Subcutaneous adipose tissue (tissue), 4 donors: Measurements from ENCODE around the gene XDH. TPM values are rescaled to one million over a fixed set of nuclear protein-coding genes. Genes with fewer than 3 reads are reported as not detected.

Experiments used
- total RNA-seq, 4 donors: library from RNA; depleted of rRNA; stranded (reverse); fragments of >200 nt; gene quantifications; one replicate each; pipeline ENCODE4 v1.1.0, GENCODE V29; 2016
- TF ChIP-seq, protein P1 (sequence below): fragments of 450-650 bp; IDR thresholded peaks from one replicate; pipeline ENCODE4 v1.5.1; 2016; ENCODE audit warnings: low read depth, mild to moderate bottlenecking, control low read depth, antibody characterized with exemption, moderate library complexity

Gene XDH
- total RNA-seq, 4 donors from 2014 or later: not detected

DNA sequence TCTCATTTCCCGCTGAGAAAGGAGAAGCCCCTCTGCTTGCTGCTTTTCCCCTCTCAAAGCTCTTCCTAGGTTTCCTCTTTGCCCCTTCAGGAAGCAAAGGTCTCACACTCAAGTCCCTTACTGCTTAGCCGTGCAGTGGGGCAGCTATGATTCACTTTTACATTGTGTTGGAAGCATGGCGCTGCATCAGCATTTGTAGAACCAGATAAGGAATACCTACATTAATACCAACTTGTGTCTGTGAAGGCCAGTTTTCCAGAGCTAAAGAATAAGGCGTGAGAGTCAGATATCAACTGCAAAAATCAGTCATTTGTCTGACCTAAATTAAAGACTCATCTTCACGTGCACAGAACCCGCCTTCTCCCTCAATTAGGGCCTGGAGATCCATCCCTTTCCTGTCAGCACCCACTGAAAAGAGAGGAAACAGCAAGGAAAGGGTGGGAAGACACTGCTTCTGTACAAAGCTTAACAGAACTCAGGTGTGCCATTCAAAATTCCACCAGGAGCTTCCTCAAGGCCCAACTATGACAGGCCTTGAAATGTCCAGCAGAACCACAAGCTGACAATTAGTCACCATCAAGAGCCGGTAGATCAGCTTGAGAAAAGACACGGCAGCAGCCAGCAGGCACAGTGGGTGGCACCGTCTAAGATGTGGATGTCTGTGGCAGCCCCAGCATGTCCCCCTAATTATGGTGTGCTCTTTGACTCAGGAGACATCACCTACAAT is 16.1 kb upstream of the XDH start:
- TF ChIP-seq, protein P1, sequence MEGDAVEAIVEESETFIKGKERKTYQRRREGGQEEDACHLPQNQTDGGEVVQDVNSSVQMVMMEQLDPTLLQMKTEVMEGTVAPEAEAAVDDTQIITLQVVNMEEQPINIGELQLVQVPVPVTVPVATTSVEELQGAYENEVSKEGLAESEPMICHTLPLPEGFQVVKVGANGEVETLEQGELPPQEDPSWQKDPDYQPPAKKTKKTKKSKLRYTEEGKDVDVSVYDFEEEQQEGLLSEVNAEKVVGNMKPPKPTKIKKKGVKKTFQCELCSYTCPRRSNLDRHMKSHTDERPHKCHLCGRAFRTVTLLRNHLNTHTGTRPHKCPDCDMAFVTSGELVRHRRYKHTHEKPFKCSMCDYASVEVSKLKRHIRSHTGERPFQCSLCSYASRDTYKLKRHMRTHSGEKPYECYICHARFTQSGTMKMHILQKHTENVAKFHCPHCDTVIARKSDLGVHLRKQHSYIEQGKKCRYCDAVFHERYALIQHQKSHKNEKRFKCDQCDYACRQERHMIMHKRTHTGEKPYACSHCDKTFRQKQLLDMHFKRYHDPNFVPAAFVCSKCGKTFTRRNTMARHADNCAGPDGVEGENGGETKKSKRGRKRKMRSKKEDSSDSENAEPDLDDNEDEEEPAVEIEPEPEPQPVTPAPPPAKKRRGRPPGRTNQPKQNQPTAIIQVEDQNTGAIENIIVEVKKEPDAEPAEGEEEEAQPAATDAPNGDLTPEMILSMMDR: no peak

DNA sequence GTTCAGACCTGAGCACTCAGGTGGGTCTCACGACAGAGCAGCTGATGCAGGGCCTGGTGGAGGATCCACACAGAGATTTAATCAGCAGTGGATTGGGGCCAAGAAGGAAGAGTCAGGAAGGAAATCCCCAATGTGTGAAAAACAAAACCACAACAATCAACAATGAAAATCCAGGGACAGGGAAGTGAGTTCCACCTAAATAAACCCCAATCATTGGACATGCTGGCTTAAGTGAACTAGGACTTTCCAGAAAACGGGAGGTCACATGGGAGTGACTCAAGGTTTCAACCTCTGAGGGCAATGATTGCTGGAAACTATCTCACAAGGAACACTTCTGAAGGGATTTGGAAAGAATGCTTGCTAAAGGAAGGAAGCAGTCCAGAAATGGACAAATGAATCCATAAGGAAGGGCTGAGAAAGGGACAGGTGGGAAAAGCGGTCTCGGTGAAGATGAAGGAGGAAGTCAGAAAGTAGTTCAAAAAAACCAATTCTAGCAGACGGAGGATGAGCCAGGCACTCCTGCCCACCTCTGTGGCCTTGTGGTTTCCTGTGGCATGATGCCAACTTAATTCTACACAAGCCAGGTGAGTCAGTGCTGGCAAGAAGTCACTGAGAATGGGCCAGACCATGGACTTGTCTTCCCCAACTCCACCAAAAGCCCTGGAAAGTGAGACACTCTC is 15.4 kb upstream of the XDH start:
- TF ChIP-seq, protein P1: no peak

DNA sequence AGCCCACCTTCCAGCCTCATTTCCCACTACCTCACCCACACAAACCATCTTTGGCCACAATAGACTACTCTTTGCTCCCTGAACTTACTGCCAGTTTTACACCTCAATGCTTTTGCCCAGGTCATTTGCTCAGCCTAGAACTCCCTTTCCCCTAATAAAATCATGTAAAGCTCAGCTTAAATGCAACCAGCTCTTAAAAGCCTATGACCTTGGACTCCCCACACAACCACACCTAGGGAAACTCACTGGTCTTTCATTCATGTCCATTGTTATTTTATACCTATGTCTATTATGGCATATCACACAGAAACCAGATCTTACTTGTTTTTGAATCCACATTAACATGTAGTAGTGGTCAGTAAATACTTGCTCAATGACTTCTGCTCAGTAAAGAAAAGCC is 14.5 kb upstream of the XDH start:
- TF ChIP-seq, protein P1: no peak

DNA sequence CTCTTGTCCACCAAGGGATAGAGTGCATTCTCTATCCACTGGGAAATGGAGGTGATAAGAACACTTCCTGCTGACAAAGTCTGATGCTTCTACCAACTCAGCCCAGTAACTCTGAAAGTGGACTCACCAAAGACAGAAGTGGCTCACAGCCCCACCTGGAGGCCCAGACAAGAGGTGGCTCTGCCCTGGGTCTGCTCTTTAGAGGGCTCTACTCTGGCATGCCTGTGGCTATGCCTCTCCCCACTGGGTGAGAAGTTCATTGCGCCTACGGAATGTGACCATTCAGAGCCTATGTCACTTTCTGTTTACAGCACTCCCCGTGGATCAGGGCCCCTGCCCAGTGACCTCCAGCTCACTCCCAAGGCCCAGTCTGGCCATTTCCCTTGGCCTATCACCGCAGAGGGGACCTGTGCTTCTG is 13.5 kb upstream of the XDH start:
- TF ChIP-seq, protein P1: no peak

DNA sequence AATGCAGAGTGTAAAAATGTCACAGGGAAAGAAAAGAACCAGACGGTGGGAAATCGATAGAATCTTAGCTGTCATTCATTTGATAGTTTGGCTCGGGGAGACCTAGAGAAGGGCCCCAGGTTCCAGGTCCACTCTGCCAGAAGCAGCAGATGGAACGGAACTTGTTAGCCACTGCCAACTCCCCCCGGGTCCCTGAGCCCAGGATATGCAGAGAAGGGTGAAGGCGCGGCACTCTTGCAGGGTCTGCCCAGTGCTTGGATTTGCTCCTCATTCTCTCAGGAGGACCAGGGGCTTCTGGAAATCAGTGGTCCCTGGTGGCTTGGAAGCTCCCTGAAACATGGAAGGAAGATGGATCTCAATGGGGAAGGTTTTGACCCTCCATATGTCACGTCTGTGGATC is 11.6 kb upstream of the XDH start:
- TF ChIP-seq, protein P1: no peak

DNA sequence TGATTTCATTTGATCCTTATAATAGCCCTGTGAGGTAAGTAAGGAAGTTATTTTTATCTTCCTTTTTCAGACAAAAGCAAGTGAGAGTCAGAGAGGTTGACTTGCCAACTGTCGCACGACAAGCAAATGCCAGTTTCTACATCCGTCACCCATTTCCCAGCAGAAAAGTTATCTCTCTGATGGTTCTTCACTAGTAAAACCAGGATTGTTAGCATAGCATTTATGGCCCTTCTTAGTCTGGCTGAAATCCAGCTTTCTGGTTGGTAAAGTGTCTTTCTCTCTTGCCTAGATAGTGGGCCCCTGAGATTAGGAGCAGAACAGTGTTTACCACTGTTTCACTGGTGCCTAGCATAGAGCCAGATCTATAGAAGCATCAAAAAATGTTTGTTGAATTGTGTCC is 7.1 kb upstream of the XDH start:
- TF ChIP-seq, protein P1: no peak

DNA sequence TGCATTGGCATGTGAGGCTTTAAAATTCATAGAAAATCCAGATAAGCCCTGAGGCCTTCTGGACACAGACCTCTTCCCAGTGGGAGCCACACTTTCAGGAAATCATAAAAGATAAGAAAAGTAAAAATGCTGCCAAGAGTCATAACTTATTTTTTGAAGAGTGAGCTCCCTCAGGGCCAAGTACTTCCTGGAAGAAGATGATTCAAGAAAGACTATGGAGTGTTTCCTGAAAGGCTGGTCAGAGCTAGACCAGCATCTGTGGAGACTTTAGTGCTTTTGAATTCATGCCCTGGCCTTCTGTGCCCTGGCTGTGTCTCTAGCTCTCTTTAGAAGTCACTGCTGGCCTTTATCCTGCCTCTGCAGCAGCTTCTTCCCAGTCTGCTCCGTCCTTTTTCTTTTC is 6.4 kb upstream of the XDH start:
- TF ChIP-seq, protein P1: no peak
